Central memory CD4-positive, alpha-beta T cell (primary cell): ENCODE results near the gene PIBF1.

Experiments
- DNase-seq: peaks from one replicate; pipeline ENCODE4 v3.0.0; 2022

PIBF1 gene

DNA sequence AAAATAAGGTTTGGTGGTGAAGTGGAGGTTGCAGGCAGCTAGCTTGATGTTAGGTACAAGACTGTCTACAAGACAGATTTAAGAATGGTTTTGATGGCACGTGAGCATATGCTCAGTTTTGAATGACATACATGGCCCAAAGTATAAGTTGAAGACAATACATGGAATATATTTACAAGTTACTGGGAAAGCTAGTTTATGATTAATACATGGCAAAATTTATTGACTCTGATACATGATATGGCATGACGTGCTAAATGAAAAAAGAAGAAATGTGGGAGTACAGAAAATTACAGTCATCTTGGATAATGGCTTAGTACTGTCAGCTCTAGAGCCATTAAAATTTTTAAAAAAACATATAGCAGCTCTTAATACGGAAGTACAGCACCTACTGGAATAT is 281.2 kb downstream of the PIBF1 start:
- no peak for DNase-seq

DNA sequence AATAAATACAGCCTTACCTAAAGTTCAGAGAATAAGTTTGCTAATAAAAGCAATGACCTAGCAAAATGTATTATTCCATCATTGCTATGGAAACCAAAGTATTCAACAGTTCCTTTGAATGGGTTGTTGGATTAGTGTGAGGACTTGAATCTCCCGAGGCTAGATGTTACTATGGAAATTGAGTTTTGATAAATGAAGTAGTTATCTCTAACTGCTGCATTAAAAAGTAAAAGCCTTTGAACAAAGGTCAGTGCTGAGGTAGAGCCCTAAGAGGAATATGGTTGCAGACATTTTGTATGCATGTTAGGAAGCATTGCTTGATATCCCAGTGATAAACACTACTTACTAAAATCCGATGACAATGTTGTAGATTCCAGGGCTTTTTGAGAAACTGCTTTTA is 283.1 kb downstream of the PIBF1 start:
- DNase-seq: no peak

DNA sequence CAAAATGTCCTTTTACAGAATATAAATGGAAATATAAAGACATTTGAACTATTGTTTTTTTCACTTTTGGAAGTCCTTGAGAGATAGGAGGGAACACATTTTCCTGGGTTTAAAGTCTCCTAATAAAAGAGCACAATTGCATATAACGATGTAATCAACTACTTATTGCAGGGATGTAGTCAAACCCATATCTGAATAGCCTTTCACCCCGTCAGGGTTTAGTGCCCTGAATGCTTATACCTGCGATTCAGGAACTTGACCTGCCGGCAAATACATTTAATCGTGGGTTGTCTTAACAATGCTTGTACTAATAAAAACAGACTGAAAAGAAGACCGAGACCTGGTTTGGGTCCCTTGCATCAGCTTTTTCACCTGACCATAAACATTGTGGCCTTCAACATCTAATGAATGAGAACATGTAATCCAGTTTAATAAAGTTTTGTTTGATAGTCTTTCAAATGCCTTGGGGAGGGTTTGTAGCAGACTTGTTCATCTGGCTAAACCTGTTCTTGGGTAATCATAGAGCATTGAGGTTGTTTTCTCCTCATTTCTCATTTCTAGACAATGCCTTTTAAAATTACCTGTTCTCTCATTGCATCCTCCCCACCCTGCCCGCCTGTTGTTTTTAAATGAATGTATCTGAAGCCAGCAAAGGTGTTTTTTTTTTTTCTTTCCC is 283.9 kb downstream of the PIBF1 start:
- no peak for DNase-seq
